ENCODE results near the gene GGCX.

Gene GGCX

DNA sequence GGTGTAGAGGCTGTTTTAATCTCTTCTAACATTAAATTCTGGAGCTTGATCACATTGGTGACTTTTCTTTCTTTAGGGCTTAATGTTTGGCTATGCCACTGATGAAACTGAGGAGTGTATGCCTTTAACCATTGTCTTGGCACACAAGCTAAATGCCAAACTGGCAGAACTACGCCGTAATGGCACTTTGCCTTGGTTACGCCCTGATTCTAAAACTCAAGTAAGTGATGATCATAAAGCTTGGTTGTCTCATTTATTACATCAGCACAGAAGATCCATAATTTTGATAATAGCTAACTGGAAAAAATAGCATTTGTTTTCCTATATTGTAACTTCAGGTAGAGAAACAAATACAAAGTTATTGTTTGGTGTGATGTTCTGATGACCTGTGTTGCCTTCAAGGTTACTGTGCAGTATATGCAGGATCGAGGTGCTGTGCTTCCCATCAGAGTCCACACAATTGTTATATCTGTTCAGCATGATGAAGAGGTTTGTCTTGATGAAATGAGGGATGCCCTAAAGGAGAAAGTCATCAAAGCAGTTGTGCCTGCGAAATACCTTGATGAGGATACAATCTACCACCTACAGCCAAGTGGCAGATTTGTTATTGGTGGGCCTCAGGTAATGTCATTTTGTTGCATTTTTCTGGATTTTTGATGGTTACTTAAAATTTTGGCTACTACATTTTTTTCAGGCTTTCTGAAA lies 19.4 kb downstream of the GGCX start:
- Histone ChIP-seq H3K36me3 (ENCODE audit: low read length) (peaks cover 49% of the 10 kb centered on the region), H2AFZ (ENCODE audit: low read depth, low read length, severe bottlenecking) (no peak overlapping the region), H3K27me3 (ENCODE audit: low read length) (no peaks in the 10 kb centered on the region), H3K79me2 (ENCODE audit: insufficient read depth, low read length) (peaks cover 45% of the 10 kb centered on the region), H4K20me1 (ENCODE audit: low read depth, low read length) (peaks cover 43% of the 10 kb centered on the region), H3K9ac (ENCODE audit: low read length) (no peak overlapping the region), H3K4me2 (ENCODE audit: low read depth, low read length, poor library complexity, severe bottlenecking) (no peak overlapping the region), H3K9me2 (replicated peaks; ENCODE audit: insufficient read depth, low read length) (no peaks in the 10 kb centered on the region), H3K27ac (ENCODE audit: low read depth, low read length) (no peak overlapping the region), H3K9me3 (ENCODE audit: insufficient read depth, low read length) (no peaks in the 10 kb centered on the region), H3F3A (ENCODE audit: insufficient read depth) (peaks cover 71% of the 10 kb centered on the region), H3K4me3 (ENCODE audit: insufficient read depth, low read length, poor library complexity, severe bottlenecking) (no peak overlapping the region)
- TF ChIP-seq EZH2phosphoT487 (conservative IDR thresholded peaks at IDR 0.05; ENCODE audit: low read length), result no peak
- TF ChIP-seq, protein P1, sequence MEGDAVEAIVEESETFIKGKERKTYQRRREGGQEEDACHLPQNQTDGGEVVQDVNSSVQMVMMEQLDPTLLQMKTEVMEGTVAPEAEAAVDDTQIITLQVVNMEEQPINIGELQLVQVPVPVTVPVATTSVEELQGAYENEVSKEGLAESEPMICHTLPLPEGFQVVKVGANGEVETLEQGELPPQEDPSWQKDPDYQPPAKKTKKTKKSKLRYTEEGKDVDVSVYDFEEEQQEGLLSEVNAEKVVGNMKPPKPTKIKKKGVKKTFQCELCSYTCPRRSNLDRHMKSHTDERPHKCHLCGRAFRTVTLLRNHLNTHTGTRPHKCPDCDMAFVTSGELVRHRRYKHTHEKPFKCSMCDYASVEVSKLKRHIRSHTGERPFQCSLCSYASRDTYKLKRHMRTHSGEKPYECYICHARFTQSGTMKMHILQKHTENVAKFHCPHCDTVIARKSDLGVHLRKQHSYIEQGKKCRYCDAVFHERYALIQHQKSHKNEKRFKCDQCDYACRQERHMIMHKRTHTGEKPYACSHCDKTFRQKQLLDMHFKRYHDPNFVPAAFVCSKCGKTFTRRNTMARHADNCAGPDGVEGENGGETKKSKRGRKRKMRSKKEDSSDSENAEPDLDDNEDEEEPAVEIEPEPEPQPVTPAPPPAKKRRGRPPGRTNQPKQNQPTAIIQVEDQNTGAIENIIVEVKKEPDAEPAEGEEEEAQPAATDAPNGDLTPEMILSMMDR (IDR thresholded peaks at IDR 0.05; ENCODE audit: insufficient read depth, low read length, poor library complexity, severe bottlenecking), result no peak

DNA sequence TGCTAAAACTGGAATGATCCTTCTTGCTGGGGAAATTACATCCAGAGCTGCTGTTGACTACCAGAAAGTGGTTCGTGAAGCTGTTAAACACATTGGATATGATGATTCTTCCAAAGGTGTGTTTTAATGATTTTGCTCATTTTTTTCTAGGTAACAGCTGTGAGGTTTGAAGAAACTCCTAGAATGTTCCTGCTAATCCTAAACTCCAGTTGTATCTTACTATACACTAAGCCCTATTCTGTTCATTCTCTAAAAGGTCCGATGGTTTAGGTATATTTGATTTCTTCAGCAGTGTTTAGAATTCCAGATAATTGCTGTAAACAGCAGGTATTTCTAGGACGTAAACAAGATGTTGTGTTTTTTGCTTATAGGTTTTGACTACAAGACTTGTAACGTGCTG lies 20.0 kb downstream of the GGCX start:
- Histone ChIP-seq H3K9me3 (ENCODE audit: insufficient read depth, low read length) (no peaks in the 10 kb centered on the region), H3K27ac (ENCODE audit: low read depth, low read length) (no peak overlapping the region), H2AFZ (ENCODE audit: low read depth, low read length, severe bottlenecking) (no peak overlapping the region), H3K36me3 (ENCODE audit: low read length) (peaks cover 49% of the 10 kb centered on the region), H3K9me2 (replicated peaks; ENCODE audit: insufficient read depth, low read length) (no peaks in the 10 kb centered on the region), H3K27me3 (ENCODE audit: low read length) (no peaks in the 10 kb centered on the region), H3K9ac (ENCODE audit: low read length) (peak overlapping the region; percentile 99), H3F3A (ENCODE audit: insufficient read depth) (peaks cover 67% of the 10 kb centered on the region), H3K79me2 (ENCODE audit: insufficient read depth, low read length) (peaks cover 45% of the 10 kb centered on the region), H3K4me3 (ENCODE audit: insufficient read depth, low read length, poor library complexity, severe bottlenecking) (peak overlapping the region; percentile 99), H4K20me1 (ENCODE audit: low read depth, low read length) (peaks cover 43% of the 10 kb centered on the region), H3K4me2 (ENCODE audit: low read depth, low read length, poor library complexity, severe bottlenecking) (peak overlapping the region; percentile 100)
- TF ChIP-seq, protein P1 (IDR thresholded peaks at IDR 0.05; ENCODE audit: insufficient read depth, low read length, poor library complexity, severe bottlenecking), result no peak
- no peak for TF ChIP-seq EZH2phosphoT487 (conservative IDR thresholded peaks at IDR 0.05; ENCODE audit: low read length)

DNA sequence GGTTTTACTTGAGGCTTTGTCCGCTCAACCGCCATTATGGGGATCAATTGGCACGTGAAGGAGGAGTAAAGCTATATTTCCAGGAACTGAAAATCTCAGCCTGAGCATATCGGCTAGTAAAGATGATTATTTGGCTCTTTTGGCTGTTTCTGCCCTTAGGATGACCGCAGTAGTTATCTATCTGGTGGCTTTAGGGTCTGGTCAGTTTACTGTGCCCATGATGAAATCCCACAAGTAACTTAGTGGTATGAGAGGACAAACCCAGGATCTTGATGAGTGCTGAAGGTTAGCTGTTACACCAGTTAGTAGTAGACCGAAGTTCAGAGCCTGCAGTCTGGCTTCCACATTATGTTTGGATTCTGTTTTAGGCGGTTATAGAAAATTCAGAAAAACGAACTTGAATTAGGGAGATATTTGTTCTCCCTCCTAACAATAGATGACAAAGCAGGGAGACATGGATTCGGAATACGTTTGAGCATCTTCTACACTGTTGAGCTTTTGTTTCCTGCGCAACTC lies 21.1 kb downstream of the GGCX start:
- H3K4me3 ChIP-seq (ENCODE audit: insufficient read depth, low read length, poor library complexity, severe bottlenecking), result peak overlapping the region; percentile 99
- TF ChIP-seq EZH2phosphoT487 (conservative IDR thresholded peaks at IDR 0.05; ENCODE audit: low read length), result no peak
- TF ChIP-seq, protein P1 (IDR thresholded peaks at IDR 0.05; ENCODE audit: insufficient read depth, low read length, poor library complexity, severe bottlenecking), result no peak
- no peaks in the 10 kb centered on the region for H3K9me3 ChIP-seq (ENCODE audit: insufficient read depth, low read length)
- H3K27ac ChIP-seq (ENCODE audit: low read depth, low read length), result peak overlapping the region; percentile 92
- peaks cover 40% of the 10 kb centered on the region for H3K36me3 ChIP-seq (ENCODE audit: low read length)
- peak overlapping the region; percentile 100 for H3K4me2 ChIP-seq (ENCODE audit: low read depth, low read length, poor library complexity, severe bottlenecking)
- H4K20me1 ChIP-seq (ENCODE audit: low read depth, low read length), result peaks cover 37% of the 10 kb centered on the region
- H3K79me2 ChIP-seq (ENCODE audit: insufficient read depth, low read length), result peaks cover 45% of the 10 kb centered on the region
- H3K9ac ChIP-seq (ENCODE audit: low read length), result peak overlapping the region; percentile 99
- peaks cover 56% of the 10 kb centered on the region for H3F3A ChIP-seq (ENCODE audit: insufficient read depth)
- no peak overlapping the region for H2AFZ ChIP-seq (ENCODE audit: low read depth, low read length, severe bottlenecking)
- no peaks in the 10 kb centered on the region for H3K27me3 ChIP-seq (ENCODE audit: low read length)
- H3K9me2 ChIP-seq (replicated peaks; ENCODE audit: insufficient read depth, low read length), result no peaks in the 10 kb centered on the region

All from SU-DHL-6 (cell line).